Astrocyte of the spinal cord (primary cell): Measurements from ENCODE around the gene PITX3.

Experiments used
- DNase-seq: peaks from one replicate; pipeline ENCODE4 v3.0.0; 2011; ENCODE audit warnings: low read depth, low spot score
- H3K4me3 ChIP-seq: 2 replicates; pipeline ENCODE4 v1.5.1; 2011; ENCODE audit warnings: low read depth, mild to moderate bottlenecking, low read length, moderate library complexity
- in situ Hi-C: cut with HindIII; loops from 2 replicates; pipeline ENCODE4 v1.10.0; 2017; ENCODE audit warnings: low sequenced_read_pairs
- TF ChIP-seq, protein P1 (sequence below): IDR thresholded peaks from 2 replicates; pipeline ENCODE4 v1.5.1; 2012; ENCODE audit warnings: low read depth, mild to moderate bottlenecking, low read length, inconsistent platforms

PITX3 gene

DNA sequence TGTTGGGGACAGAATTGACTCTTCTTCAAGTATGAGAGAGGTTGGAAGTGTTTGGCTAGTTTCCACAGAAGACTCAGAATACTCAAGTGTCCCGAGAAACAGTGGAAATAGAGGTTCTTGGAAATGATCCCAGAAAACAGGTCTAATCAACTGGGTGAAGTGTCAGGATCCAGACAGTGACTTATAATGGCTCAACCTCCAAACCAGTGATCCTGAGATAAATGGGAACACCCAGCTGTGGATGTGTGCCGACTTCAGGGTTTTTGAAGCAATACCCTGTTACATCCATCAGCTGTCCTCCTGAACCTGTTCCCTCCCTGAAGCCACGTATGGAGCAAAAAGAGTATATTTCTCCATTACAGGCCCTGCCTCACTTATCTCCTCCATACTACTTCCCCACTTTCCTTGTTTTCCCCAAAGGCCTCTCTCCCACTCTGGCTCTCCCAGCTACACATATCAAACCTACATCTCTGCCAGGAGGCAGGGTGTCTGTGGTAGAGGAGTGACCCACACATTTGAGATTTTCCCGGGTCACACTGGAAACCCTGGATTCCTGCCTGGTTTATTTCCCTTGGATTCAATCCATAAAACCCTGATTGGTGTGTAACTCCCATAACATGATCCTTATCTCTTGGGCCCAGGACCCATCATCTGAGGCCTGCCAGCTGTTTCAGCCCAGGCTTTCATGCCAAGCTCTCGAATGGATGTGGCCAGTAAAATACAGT is 32.8 kb downstream of the PITX3 start:
- in situ Hi-C loops = no loop called here
- no peak overlapping the region for H3K4me3 ChIP-seq
- DNase-seq = no peak
- TF ChIP-seq, protein P1, sequence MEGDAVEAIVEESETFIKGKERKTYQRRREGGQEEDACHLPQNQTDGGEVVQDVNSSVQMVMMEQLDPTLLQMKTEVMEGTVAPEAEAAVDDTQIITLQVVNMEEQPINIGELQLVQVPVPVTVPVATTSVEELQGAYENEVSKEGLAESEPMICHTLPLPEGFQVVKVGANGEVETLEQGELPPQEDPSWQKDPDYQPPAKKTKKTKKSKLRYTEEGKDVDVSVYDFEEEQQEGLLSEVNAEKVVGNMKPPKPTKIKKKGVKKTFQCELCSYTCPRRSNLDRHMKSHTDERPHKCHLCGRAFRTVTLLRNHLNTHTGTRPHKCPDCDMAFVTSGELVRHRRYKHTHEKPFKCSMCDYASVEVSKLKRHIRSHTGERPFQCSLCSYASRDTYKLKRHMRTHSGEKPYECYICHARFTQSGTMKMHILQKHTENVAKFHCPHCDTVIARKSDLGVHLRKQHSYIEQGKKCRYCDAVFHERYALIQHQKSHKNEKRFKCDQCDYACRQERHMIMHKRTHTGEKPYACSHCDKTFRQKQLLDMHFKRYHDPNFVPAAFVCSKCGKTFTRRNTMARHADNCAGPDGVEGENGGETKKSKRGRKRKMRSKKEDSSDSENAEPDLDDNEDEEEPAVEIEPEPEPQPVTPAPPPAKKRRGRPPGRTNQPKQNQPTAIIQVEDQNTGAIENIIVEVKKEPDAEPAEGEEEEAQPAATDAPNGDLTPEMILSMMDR = no peak

DNA sequence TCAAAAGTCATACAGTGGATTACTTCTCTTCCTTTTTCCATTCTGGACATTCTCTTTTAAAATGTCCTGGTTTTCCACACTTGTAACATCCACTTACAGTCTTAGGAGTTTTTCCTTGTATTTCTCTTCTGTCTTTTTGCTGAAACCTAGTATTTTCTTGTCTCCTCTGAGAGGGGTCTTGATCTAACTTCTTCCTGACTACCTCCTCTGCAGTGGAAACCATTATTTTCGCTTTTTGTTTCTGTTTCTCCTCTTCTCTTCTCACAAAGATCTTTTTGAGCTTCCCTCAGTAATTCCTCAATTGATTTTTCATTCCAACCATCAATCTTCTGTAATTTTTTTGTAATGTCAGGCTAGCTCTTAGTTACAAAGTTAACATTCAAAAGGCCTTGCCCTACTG is 38.9 kb downstream of the PITX3 start:
- no peak for DNase-seq
- TF ChIP-seq, protein P1 = no peak
- no peak overlapping the region for H3K4me3 ChIP-seq
- in situ Hi-C loops = no loop called here

DNA sequence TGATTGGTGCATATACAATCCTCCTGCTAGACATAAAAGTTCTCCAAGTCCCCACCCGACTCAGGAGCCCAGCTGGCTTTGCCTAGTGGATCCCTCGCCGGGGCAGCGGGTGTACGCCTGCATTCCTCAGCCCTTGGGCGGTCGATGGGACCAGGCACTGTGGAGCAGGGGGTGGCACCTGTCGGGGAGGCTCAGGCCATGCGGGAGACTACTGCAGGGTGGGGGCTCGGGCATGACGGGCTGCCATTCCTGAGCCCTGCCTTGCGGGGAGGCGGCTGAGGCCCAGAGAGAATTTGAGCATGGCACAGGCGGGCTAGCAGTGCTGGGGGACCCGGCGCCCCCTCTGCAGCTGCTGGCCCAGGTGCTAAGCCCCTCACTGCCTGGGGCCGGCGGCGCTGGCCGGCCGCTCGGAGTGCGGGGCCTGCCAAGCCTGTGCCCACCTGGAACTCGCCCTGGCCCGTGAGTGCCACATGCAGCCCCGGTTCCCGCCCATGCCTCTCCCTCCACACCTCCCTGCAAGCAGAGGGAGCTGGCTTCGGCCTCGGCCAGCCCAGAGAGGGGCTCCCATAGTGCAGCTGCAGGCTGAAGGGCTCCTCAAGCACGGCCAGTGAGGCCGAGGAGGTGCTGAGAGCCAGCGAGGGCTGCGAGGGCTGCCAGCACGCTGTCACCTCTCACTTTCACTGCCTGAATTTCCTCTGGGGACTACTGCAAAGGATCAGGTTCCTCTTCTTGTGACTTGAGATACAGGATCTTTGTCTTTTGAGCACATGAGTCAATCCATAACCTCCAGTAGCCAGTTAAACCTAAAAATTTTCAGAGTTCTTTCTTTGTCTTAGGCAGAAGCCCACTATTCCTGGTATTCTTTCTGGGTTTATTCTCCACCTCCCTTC is 40.3 kb downstream of the PITX3 start:
- TF ChIP-seq, protein P1 = no peak
- no peak for DNase-seq
- no peak overlapping the region for H3K4me3 ChIP-seq
- in situ Hi-C loops = no loop called here

DNA sequence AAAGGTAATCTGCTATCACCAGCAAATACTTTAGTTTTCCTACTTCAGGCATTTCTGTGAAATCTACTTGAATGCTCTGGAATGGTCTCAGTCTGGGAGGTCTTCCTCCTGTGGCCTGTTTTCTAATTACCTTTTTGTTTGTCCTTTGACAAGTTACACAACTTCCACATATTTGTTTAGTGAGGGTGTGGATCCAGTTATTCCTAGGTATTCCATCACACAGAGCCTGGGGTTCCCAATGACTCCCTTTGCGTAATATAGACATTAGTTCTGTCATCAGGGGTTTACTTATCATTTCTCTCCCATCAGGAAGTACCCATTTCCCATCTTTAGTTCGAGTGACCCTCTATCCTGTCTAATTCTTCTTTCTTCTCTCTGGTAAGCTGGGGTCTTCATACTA is 43.3 kb downstream of the PITX3 start:
- in situ Hi-C loops = no loop called here
- TF ChIP-seq, protein P1 = no peak
- no peak overlapping the region for H3K4me3 ChIP-seq
- DNase-seq = no peak

DNA sequence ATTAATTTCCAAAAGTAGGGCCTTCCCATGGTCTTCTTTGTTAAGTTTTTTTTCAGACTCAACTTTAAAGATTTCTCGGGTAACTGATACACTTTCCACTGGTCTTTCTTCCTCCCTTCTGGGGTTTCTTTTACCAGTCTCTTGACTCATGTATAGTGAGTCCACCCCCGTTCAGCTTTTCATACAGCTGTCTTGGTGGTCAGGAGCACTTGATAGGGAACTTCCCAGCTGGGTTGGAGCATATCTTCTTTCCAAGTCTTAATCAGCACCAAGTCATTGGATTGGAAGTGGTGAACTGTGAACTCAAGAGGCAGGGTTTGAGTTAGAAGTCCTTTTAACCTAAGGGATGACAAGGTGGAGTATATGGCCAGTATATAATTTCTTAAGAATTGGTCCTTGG is 44.4 kb downstream of the PITX3 start:
- TF ChIP-seq, protein P1 = no peak
- no peak overlapping the region for H3K4me3 ChIP-seq
- no peak for DNase-seq
- in situ Hi-C loops = no loop called here

DNA sequence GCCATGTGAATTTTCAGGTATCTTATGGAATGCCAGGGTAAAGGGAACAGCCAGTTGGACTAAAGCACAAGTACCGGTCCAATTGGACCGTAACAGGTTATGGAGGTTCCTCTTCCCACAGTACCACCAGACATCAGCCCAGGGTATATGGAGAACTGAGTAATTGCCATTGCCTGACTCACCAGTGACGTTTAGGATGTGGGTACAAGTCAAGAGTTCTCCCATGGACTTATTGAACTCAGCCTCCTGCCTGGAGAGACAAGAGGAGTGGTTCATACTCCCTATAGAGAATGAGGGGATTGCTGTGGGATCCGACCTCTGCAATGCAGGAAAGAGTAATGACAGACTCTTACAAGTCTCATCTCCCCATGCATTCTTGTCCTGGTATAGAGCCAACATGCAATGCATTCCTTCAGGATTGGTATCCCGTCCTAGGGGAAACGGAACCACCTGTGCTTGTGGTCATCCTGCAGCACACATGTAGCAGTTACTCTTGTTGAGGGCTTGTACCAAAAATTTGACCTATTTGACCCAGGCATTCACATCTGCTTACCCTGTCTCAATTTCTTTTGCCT is 45.9 kb downstream of the PITX3 start:
- DNase-seq = no peak
- no peak overlapping the region for H3K4me3 ChIP-seq
- TF ChIP-seq, protein P1 = no peak
- in situ Hi-C loops = no loop called here
